Fibroblast of peridontal ligament (primary cell): ENCODE results near the gene RPL4.
"Not testable (repeated sequence)": the region's sequence is repeated elsewhere in the genome, so short reads cannot be mapped to it uniquely, and the experiment has no call there.

Source experiments
- DNase-seq: peaks from one replicate; pipeline ENCODE4 v3.0.0-alpha.2; 2010; ENCODE audit errors: extremely low read depth

Gene RPL4

GRCh38 chr15:66504563-66505429 is at the start of gene RPL4, which contains the start of gene ZWILCH:
RPL4 (minus strand) TSS chr15:66504855; CDS start chr15:66504790, 65 bp downstream.
ZWILCH (plus strand) TSS chr15:66505326; CDS start chr15:66505339, 13 bp downstream.
- DNase-seq, result peak; percentile 94

GRCh38 chr15:66545255-66545654 is 40.6 kb upstream of the RPL4 start:
- DNase-seq, result no peak

GRCh38 chr15:66542896-66543295 is 38.2 kb upstream of the RPL4 start:
- no peak for DNase-seq

- no peak for DNase-seq
Measured at GRCh38 chr15:66535056-66535455, 30.4 kb upstream of the RPL4 start.

DNA sequence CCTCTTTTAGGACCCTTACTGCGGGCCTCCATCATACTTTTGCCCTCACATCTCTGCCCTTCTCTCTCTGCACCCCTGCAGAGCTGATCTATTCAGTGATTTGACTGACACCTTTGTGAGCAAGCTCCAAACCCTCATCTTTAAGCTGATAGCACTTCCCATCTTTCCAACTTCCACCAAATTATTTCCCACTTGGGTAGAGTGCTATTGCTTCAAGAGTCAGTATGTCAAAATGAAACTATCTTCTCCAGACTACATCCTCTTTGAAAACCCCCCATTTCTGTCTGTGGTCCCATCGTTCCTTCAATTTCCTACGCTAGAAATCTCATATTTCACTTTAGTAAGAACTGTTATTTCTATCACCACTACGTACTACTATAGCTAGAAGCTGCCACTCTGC is 20.2 kb upstream of the RPL4 start:
- no peak for DNase-seq

DNA sequence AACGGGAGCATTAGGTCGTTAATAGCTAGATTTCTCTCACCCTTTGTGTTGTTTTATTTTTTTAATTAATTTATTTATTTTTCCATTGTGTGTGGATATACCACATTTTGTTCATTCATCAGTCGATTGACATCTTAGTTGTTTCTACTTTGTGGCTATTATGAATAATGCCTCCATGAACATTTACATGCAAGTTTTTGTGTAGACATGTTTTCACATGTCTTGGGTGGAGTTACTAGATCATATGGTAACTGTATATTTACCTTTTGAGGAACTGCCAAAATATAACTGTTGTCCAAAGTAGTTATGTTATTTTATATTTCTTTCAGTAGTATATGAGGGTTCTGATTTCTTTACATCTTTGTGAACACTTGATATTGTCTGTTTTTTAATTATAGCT is 19.3 kb upstream of the RPL4 start:
- no peak for DNase-seq

DNA sequence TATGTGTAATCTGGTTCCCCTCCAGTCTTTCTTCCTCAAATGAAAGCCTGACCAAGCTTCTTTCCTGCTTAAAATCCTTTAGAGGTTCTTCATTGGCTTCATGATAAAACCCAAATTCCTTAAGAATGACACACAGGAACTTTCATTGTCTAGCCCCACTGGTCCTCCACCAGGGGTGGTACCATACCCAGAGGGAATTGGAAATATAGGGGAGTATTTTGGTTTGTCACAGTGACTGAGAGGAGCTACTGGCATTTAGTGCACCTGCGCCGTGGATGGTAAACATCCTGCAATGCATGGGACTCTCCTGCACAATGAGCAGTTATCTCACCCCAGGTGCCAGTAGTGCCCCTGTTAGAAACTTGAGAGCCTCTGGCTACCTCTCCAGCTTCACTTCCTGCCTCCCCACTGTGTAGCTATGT is 11.3 kb upstream of the RPL4 start:
- DNase-seq, result no peak

DNA sequence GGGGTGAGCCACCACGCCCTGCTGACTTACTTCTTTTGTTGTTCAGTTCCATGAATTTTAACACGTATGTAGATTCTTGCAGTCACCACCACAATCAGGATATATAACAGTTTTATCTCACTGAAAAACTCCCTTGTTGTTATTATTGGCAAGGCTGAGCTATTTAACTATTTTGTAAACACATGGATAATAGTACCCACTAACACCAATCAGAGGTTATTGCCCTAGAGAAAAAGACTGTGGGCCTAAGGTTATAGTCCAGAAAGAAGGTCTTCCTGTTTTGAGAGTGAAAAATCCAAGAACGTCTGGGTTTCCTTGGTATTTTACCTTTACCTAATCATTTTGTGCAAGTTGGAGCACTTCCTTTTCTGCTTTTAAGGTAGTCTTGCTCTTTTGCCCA is 9.9 kb upstream of the RPL4 start:
- DNase-seq, result no peak

- no peak for DNase-seq
Measured at GRCh38 chr15:66508293-66508883, 3.7 kb upstream of the RPL4 start.

DNA sequence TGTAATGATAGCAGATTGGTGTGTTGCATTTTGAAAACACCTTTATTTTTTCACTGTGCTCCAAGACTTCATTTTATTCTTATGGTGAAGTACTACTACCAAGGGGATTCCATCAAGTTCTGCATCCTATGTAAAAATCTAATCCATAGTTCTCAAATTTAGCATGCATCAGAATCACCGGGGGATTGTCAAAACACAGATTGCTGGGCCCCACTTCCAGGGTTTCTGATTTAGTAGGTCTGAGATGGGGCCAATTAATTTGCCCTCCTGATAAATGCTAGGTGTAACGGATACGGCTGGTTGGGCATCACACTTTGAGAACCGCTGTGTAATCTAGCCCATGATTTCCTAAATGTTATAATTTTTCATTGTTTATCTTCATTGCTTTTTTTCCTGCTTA is 1.2 kb upstream of the RPL4 start:
- no peak for DNase-seq

- no peak for DNase-seq
Measured at GRCh38 chr15:66505430-66505811, 766 bp upstream of the RPL4 start.

- no peak for DNase-seq
Measured at GRCh38 chr15:66503780-66504562, 684 bp downstream of the RPL4 start.

- not testable (repeated sequence) for DNase-seq
Measured at GRCh38 chr15:66503041-66503648, 1.5 kb downstream of the RPL4 start.

DNA sequence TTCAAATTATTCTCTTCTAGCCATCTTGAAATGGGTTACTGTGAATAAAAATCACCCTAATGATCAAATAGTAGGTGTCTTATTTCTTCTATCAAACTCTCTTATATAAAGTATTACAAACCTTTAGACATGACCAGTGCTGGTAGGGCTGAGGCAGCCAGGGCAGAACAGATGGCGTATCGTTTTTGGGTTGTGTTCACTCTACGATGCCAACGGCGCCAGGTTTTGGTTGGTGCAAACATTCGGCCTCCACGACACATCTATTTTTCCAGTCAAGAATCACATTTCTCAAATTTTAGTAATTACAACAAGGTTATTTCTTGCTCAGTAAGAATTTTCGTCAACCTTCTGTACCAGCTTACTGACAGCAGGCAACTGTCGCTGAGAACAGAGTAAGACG is 2.2 kb downstream of the RPL4 start:
- DNase-seq, result no peak

DNA sequence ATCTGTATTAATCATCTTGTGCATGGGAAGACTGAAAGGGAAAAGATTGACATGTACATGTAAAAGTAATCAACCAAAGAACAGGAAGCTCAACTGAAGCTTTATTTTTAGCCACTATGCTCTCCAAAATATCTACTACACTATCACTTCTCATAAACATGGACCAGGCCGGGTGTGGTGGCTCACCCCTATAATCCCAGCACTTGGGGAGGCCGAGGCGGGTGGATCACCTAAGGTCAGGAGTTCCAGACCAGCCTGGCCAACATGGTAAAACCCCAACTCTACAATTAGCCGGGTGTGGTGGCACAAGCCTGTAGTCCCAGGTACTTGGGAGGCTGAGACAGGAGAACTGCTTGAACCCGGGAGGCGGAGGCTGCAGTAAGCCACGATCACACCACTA is 4.3 kb downstream of the RPL4 start:
- not testable (repeated sequence) for DNase-seq

DNA sequence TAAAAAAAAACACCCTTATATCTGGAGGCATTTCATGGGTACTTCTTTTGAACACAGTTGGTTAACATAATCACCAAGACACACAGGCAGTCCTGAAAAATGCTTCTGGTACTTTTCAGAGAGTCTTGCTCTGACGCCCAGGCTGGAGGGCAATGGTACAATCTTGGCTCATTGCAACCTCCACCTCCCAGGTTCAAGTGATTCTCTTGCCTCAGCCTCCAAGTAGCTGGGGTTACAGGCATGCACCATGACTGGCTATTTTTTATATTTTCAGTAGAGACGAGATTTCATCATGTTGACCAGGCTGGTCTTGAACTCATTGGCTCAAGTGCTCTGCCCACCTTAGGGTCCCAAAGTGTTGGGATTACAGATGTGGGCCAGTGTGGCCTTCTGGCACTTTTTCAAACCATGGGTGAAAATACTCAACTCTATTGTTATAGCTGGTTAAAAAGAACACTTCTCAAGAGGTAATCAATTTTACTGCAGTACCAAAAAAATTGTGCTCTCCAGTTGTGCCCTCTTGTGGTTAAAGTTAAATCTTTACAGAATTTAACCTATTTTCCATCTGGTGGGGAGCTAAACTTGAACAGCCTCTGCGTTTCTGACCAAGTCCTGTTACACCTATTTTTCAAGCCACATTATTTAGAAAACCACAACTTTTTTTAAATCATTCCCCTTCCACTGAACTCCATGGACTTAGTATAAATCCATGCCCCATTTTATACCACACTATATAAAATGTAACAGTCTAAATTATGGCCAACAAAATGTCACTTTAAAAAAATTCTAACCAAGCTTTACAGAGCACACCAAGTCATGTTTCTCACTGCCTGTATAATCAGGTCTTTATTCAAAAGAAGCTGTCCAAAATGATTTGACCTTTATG is 5.9 kb downstream of the RPL4 start:
- peak; percentile 76 for DNase-seq

GRCh38 chr15:66497502-66498455 is 6.9 kb downstream of the RPL4 start, which contains the start of gene SNAPC5:
SNAPC5 (minus strand) TSS chr15:66497762; CDS start chr15:66497731, 31 bp downstream.
- peak; percentile 89 for DNase-seq

- no peak for DNase-seq
Measured at GRCh38 chr15:66496951-66497501, 7.6 kb downstream of the RPL4 start.

GRCh38 chr15:66494262-66494661 is 10.4 kb downstream of the RPL4 start:
- DNase-seq, result no peak
